Thymus (tissue), 11 donors: ENCODE measurements around the gene MOB2. TPM values are rescaled to one million over a fixed set of nuclear protein-coding genes. Genes with fewer than 3 reads are reported as not detected.
"Not testable (repeated sequence)": the region's sequence is repeated elsewhere in the genome, so short reads cannot be mapped to it uniquely, and the experiment has no call there.

Experiments
- DNase-seq, 9 donors: peaks; one replicate each; pipeline ENCODE4 v3.0.0-alpha.2; 2013; ENCODE audit warnings: low spot score in 9 of 9, low read depth in 6 of 9, missing footprints in 1 of 9
- H3K27ac ChIP-seq, 2 donors: one replicate each; pipeline ENCODE4 v1.5.1; 2013; ENCODE audit warnings: control low read depth in 1 of 2, low read depth in 1 of 2, low read length in 1 of 2, mild to moderate bottlenecking in 1 of 2, moderate library complexity in 1 of 2
- H3K27me3 ChIP-seq, 2 donors: one replicate each; pipeline ENCODE4 v1.5.1; 2013; ENCODE audit warnings: low read length in 1 of 2; ENCODE audit not compliant: control insufficient read depth in 2 of 2, insufficient read depth in 1 of 2
- H3K36me3 ChIP-seq, 2 donors: one replicate each; pipeline ENCODE4 v1.5.1; 2013; ENCODE audit warnings: low read length in 1 of 2, mild to moderate bottlenecking in 1 of 2, moderate library complexity in 1 of 2; ENCODE audit not compliant: control insufficient read depth in 2 of 2, insufficient read depth in 2 of 2
- H3K4me1 ChIP-seq, 2 donors: one replicate each; pipeline ENCODE4 v1.5.1; 2013; ENCODE audit warnings: low read length in 2 of 2; ENCODE audit not compliant: control insufficient read depth in 2 of 2, insufficient read depth in 2 of 2
- H3K4me3 ChIP-seq, 2 donors: one replicate each; pipeline ENCODE4 v1.5.1; 2013; ENCODE audit warnings: low read length in 2 of 2, control low read depth in 1 of 2, mild to moderate bottlenecking in 1 of 2
- H3K9me3 ChIP-seq, 2 donors: one replicate each; pipeline ENCODE4 v1.5.1; 2013; ENCODE audit warnings: low read length in 1 of 2, mild to moderate bottlenecking in 1 of 2; ENCODE audit not compliant: control insufficient read depth in 2 of 2, insufficient read depth in 1 of 2
- WGBS: extraction: QIAGEN DNeasy Blood & Tissue Kit; methylation state at CpG from one replicate; pipeline ENCODE4 v1.1.7; 2013; 5-methylcytosine and 5-hydroxymethylcytosine counted together
- polyA plus RNA-seq: library from polyadenylated mRNA; stranded (reverse); fragments of 200-250 nt; gene quantifications from one replicate; pipeline ENCODE4 v1.2.3, GENCODE V29; 2013
- total RNA-seq: library from RNA; stranded (reverse); fragments of 120-200 nt; gene quantifications from one replicate; pipeline ENCODE4 v1.2.4, GENCODE V29; 2013
- donor health status: healthy.

The MOB2 gene
- total and polyA plus RNA-seq, 2 donors: 34.0 to 46.5 TPM

GRCh38 chr11:1514336-1515061 is 27.9 kb upstream of the MOB2 start:
- Histone ChIP-seq H3K9me3 (peaks cover 0 to 4% of the 10 kb centered on the region in 2 donors), H3K27ac (no peak overlapping the region), H3K4me3 (no peak overlapping the region), H3K36me3 (no peaks in the 10 kb centered on the region), H3K27me3 (no peaks in the 10 kb centered on the region), H3K4me1 (peaks cover 5 to 10% of the 10 kb centered on the region in 2 donors)
- 96% methylated on average over 31 of the region's 31 CpGs for WGBS
- DNase-seq: no peak

- Histone ChIP-seq H3K27me3 (no peaks in the 10 kb centered on the region), H3K4me3 (no peak overlapping the region), H3K9me3 (no peaks in the 10 kb centered on the region), H3K27ac (no peak overlapping the region), H3K36me3 (no peaks in the 10 kb centered on the region), H3K4me1 (peaks cover 5 to 10% of the 10 kb centered on the region in 2 donors)
- no peak for DNase-seq
- WGBS: 88% methylated on average over 23 of the region's 23 CpGs
Measured at GRCh38 chr11:1513326-1514296, 27.0 kb upstream of the MOB2 start.

- H3K36me3 ChIP-seq, H3K27ac ChIP-seq, H3K4me3 ChIP-seq, H3K9me3 ChIP-seq, DNase-seq, H3K27me3 ChIP-seq: not testable (repeated sequence)
- WGBS: 97% methylated on average over 9 of the region's 9 CpGs
- H3K4me1 ChIP-seq: peaks cover 5 to 10% of the 10 kb centered on the region in 2 donors
Measured at GRCh38 chr11:1512531-1513258, 26.1 kb upstream of the MOB2 start.

GRCh38 chr11:1511937-1512496 is 25.4 kb upstream of the MOB2 start:
- DNase-seq: no peak
- Histone ChIP-seq H3K36me3 (no peaks in the 10 kb centered on the region), H3K4me3 (no peak overlapping the region), H3K27me3 (no peaks in the 10 kb centered on the region), H3K9me3 (peaks cover 0 to 3% of the 10 kb centered on the region in 2 donors), H3K4me1 (peaks cover 5 to 15% of the 10 kb centered on the region in 2 donors), H3K27ac (no peak overlapping the region)
- 92% methylated on average over 12 of the region's 12 CpGs for WGBS

- H3K9me3 ChIP-seq: peaks cover 0 to 3% of the 10 kb centered on the region in 2 donors
- H3K27ac ChIP-seq: no peak overlapping the region
- H3K4me1 ChIP-seq: peaks cover 5 to 15% of the 10 kb centered on the region in 2 donors
- H3K27me3 ChIP-seq: no peaks in the 10 kb centered on the region
- WGBS: 84% methylated on average over 11 of the region's 11 CpGs
- no peak overlapping the region for H3K4me3 ChIP-seq
- H3K36me3 ChIP-seq: no peaks in the 10 kb centered on the region
- no peak for DNase-seq
Measured at GRCh38 chr11:1510928-1511327, 24.3 kb upstream of the MOB2 start.

- H3K4me1 ChIP-seq: peaks cover under 1 to 11% of the 10 kb centered on the region in 2 donors
- not testable (repeated sequence) for DNase-seq, H3K27me3 ChIP-seq, H3K9me3 ChIP-seq, H3K36me3 ChIP-seq, H3K27ac ChIP-seq, H3K4me3 ChIP-seq
- 87% methylated on average over 15 of the region's 18 CpGs for WGBS
Measured at GRCh38 chr11:1510351-1510750, 23.8 kb upstream of the MOB2 start.

GRCh38 chr11:1509626-1510255 is 23.2 kb upstream of the MOB2 start:
- no peak overlapping the region for H3K27ac ChIP-seq
- H3K36me3 ChIP-seq: no peaks in the 10 kb centered on the region
- WGBS: 99% methylated on average over 20 of the region's 20 CpGs
- DNase-seq: no peak
- H3K4me3 ChIP-seq: no peak overlapping the region
- H3K9me3 ChIP-seq: peaks cover 0 to 3% of the 10 kb centered on the region in 2 donors
- peaks cover 0 to 9% of the 10 kb centered on the region in 2 donors for H3K4me1 ChIP-seq
- no peaks in the 10 kb centered on the region for H3K27me3 ChIP-seq

GRCh38 chr11:1508986-1509385 is 22.4 kb upstream of the MOB2 start:
- Histone ChIP-seq H3K4me1 (peaks cover 0 to 9% of the 10 kb centered on the region in 2 donors), H3K9me3 (peaks cover 0 to 3% of the 10 kb centered on the region in 2 donors), H3K4me3 (no peak overlapping the region), H3K27me3 (no peaks in the 10 kb centered on the region), H3K36me3 (no peaks in the 10 kb centered on the region), H3K27ac (no peak overlapping the region)
- WGBS: 96% methylated on average over 10 of the region's 10 CpGs
- no peak for DNase-seq
